A549 (cell line): Measurements from ENCODE around the gene PRR12. TPM values are rescaled to one million over a fixed set of nuclear protein-coding genes. Genes with fewer than 3 reads are reported as not detected.
A peak's percentile ranks its signal among the peaks of the same experiment; 100 is the strongest.

Source experiments
- ATAC-seq, 2 experiments: fragments of 200-7000 bp in 1 of 2; fragments of >200 bp in 1 of 2; cut with Nextera tagmentation in 1 of 2; cut with Tn5 transposase in 1 of 2; 3 replicates each; pipeline versions ENCODE4 v1.8.0 to v1.9.1; 2018 to 2020; ENCODE audit warnings: mild to moderate bottlenecking in 1 of 2, moderate library complexity in 1 of 2
- CTCF ChIA-PET: fragments of 300-600 bp; sonication (Branson Sonifier 250); formaldehyde crosslinking; extraction: SDS; loops from one replicate; lab custom pipeline; 2021; ENCODE audit warnings: antibody characterized with exemption, inconsistent platforms; lab: Yijun Ruan, JAX
- POLR2A ChIA-PET: fragments of 350-600 bp; formaldehyde crosslinking; extraction: SDS; loops from one replicate; lab custom pipeline; 2021; ENCODE audit warnings: antibody characterized with exemption, inconsistent platforms; lab: Yijun Ruan, JAX
- DNase-seq, 2 experiments: peaks; one replicate each; pipeline versions ENCODE4 v3.0.0 to v3.0.0-alpha.2; 2011 to 2016; ENCODE audit warnings: low read depth in 1 of 2, low spot score in 1 of 2
- FAIRE-seq: peaks from 2 replicates; lab custom pipeline; 2011; peaks lifted over from hg19 to GRCh38; lab: Jason Lieb, UNC
- H3K27ac ChIP-seq, 2 experiments: fragments of >200 bp; sonication (Bioruptor Twin); formaldehyde crosslinking; 3 replicates each; pipeline ENCODE4 v1.5.1; 2016 to 2017
- H3K4me1 ChIP-seq: fragments of >200 bp; sonication (Bioruptor Twin); formaldehyde crosslinking; 3 replicates; pipeline ENCODE4 v1.6.1; 2016
- H3K4me2 ChIP-seq: fragments of >200 bp; sonication (Bioruptor Twin); formaldehyde crosslinking; 3 replicates; pipeline ENCODE4 v1.6.1; 2016
- H3K4me3 ChIP-seq: fragments of >200 bp; sonication (Bioruptor Twin); formaldehyde crosslinking; 3 replicates; pipeline ENCODE4 v1.5.1; 2016
- H3K9me3 ChIP-seq: fragments of >200 bp; sonication (Bioruptor Twin); formaldehyde crosslinking; 3 replicates; pipeline ENCODE4 v1.6.1; 2016
- CBX2 ChIP-seq: fragments of 200-600 bp; sonication (generic); IDR thresholded peaks from 2 replicates; pipeline ENCODE4 v1.6.1; 2016; ENCODE audit warnings: low read depth, mild to moderate bottlenecking, borderline replicate concordance
- CHD2 ChIP-seq: fragments of 150-350 bp; IDR thresholded peaks from 2 replicates; pipeline ENCODE4 v1.6.1; 2014; ENCODE audit warnings: low read length; ENCODE audit not compliant: partially characterized antibody
- EP300 ChIP-seq, 2 experiments: fragments of >200 bp; sonication (Bioruptor Twin); formaldehyde crosslinking; IDR thresholded peaks; 2 replicates in 1 of 2; 3 replicates in 1 of 2; pipeline ENCODE4 v1.6.1; 2016 to 2017
- ESRRA ChIP-seq: fragments of 150-350 bp; IDR thresholded peaks from 2 replicates; pipeline ENCODE4 v1.6.1; 2014; ENCODE audit warnings: mild to moderate bottlenecking, low read length, borderline replicate concordance
- FOSL2 ChIP-seq, 2 experiments: fragments of 450-650 bp in 1 of 2; fragments of >200 bp in 1 of 2; sonication (Bioruptor Twin) in 1 of 2; formaldehyde crosslinking; IDR thresholded peaks; 2 replicates each; pipeline versions ENCODE4 v1.5.0 to v1.6.1; 2016 to 2020; ENCODE audit warnings: mild to moderate bottlenecking in 1 of 2, moderate library complexity in 1 of 2
- FOXS1 ChIP-seq: fragments of 250-450 bp; sonication (Bioruptor Pico); IDR thresholded peaks from 2 replicates; pipeline ENCODE4 v1.5.0; 2020; ENCODE audit warnings: mild to moderate bottlenecking, moderate library complexity
- HEYL ChIP-seq: fragments of 250-450 bp; sonication (Bioruptor Pico); IDR thresholded peaks from 2 replicates; pipeline ENCODE4 v1.8.0; 2021; ENCODE audit warnings: mild to moderate bottlenecking, moderate library complexity
- HOXB5 ChIP-seq: fragments of 250-450 bp; sonication (Bioruptor Pico); IDR thresholded peaks from 2 replicates; pipeline ENCODE4 v1.5.0; 2020; ENCODE audit warnings: mild to moderate bottlenecking, moderate library complexity
- JUN ChIP-seq, 2 experiments: fragments of >200 bp; sonication (Bioruptor Twin); formaldehyde crosslinking; IDR thresholded peaks; 2 replicates in 1 of 2; 3 replicates in 1 of 2; pipeline ENCODE4 v1.6.1; 2016 to 2017
- MAFK ChIP-seq: fragments of 450-650 bp; IDR thresholded peaks from 2 replicates; pipeline ENCODE4 v1.6.1; 2014; ENCODE audit not compliant: partially characterized antibody
- MAZ ChIP-seq: fragments of 150-350 bp; IDR thresholded peaks from 2 replicates; pipeline ENCODE4 v1.6.1; 2014; ENCODE audit warnings: antibody characterized with exemption, low read depth, low read length, borderline replicate concordance
- MYC ChIP-seq: IDR thresholded peaks from 2 replicates; pipeline ENCODE4 v1.6.1; 2012; ENCODE audit warnings: mild to moderate bottlenecking, inconsistent platforms, low read length, improper control_type of control experiment, borderline replicate concordance
- NFE2L2 ChIP-seq: fragments of 150-350 bp; conservative IDR thresholded peaks from 2 replicates; pipeline ENCODE4 v1.6.1; 2014; ENCODE audit warnings: low read length
- PHF8 ChIP-seq: fragments of 200-600 bp; sonication (generic); IDR thresholded peaks from 2 replicates; pipeline ENCODE4 v1.6.1; 2016; ENCODE audit warnings: low read depth, mild to moderate bottlenecking, antibody characterized with exemption, moderate library complexity, borderline replicate concordance
- POLR2AphosphoS2 ChIP-seq: conservative IDR thresholded peaks from 2 replicates; pipeline ENCODE4 v1.6.1; 2012; ENCODE audit warnings: low read length, improper control_type of control experiment, inconsistent platforms
- RARB ChIP-seq: fragments of 250-450 bp; sonication (Bioruptor Pico); IDR thresholded peaks from 2 replicates; pipeline ENCODE4 v1.8.0; 2021; ENCODE audit warnings: mild to moderate bottlenecking, moderate library complexity
- RNF2 ChIP-seq: fragments of 200-600 bp; sonication (generic); IDR thresholded peaks from 2 replicates; pipeline ENCODE4 v1.6.1; 2016; ENCODE audit warnings: low read depth, mild to moderate bottlenecking, antibody characterized with exemption, moderate library complexity, borderline replicate concordance
- ZC3H11A ChIP-seq: fragments of 450-650 bp; IDR thresholded peaks from 2 replicates; pipeline ENCODE4 v1.6.1; 2014; ENCODE audit warnings: antibody characterized with exemption, mild to moderate bottlenecking
- WGBS: methylation state at CpG from one replicate; pipeline ENCODE4 v1.1.6; 2017; ENCODE audit errors: missing lambda C conversion rate; 5-methylcytosine and 5-hydroxymethylcytosine counted together
- polyA plus RNA-seq, 4 experiments: library from polyadenylated mRNA; depleted of rRNA in 3 of 4; stranded (reverse); fragments of >200 nt; fragmentation: RNase III in 1 of 4; extraction: RNeasy Plus Mini Kit Qiagen cat#74134 plus additional on column Dnase treatment in 1 of 4; gene quantifications; 2 replicates in 3 of 4; 3 replicates in 1 of 4; pipeline ENCODE4 v1.2.3, GENCODE V29; 2011 to 2017
- TF ChIP-seq, protein P1 (sequence below): fragments of >200 bp; sonication (Bioruptor Twin); formaldehyde crosslinking; IDR thresholded peaks from 3 replicates; pipeline ENCODE4 v1.5.1; 2016
- TF ChIP-seq, protein P2 (sequence below): IDR thresholded peaks from 2 replicates; pipeline ENCODE4 v1.6.1; 2012
- TF ChIP-seq, protein P3 (sequence below): fragments of 450-650 bp; IDR thresholded peaks from 2 replicates; pipeline ENCODE4 v1.6.1; 2014; ENCODE audit warnings: antibody characterized with exemption
- TF ChIP-seq, protein P4 (sequence below): fragments of >200 bp; sonication (Bioruptor Twin); formaldehyde crosslinking; IDR thresholded peaks from 2 replicates; pipeline ENCODE4 v1.6.1; 2016

PRR12 gene
- polyA plus RNA-seq, 2 of the 4 experiments (the other 2 are of a cell fraction) = 0.78 to 15.6 TPM

DNA sequence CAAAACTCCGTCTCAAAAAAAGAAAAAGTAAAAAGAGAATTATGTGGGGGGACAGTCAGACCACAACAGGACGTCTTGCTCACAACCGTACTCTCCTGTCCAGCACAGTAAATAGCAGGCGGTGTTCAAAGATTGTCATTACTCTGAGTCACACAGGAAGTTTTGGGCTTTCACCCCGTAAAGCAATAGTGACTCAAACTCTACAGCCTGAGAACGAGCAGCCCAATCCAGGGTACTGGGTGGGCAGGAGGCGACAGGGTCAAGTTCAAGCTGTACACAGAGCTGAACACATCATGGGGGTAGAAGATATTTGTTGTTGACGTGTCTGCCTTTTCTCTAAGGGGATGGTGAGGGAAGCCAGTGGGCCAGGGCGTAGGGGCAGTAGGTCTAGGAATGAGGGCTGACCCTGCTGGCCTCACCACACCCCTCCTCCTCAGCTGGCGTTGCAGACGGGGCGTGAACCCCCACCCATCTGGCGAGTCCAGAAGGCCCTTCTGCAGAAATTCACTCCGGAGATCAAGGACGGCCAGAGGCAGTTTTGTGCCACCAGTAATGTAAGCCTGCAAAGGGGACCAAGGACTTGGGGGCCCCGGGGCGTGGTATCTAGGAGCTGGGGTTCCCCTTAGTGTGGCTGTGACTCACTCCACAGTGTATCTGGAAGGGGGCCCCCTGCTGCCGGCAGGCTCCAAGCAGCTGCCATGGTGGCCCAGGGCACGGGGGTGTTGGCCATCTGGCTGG is 23.3 kb downstream of the PRR12 start:
- peak; percentile 71 to 78 for DNase-seq
- peaks cover 34% of the 10 kb centered on the region for H3K4me1 ChIP-seq
- CTCF ChIA-PET = interaction anchor here (0.8 to 3.9 kb wide), 7 partner anchors 11 to 59 kb away, joined by 3 to 11 read pairs (median 4); no protein-coding TSS in a partner anchor
- no peak for TF ChIP-seq CBX2
- 0 out of 2 replicates have a peak, but pooled peaks have one; percentile 15 for TF ChIP-seq NFE2L2
- TF ChIP-seq, protein P1, sequence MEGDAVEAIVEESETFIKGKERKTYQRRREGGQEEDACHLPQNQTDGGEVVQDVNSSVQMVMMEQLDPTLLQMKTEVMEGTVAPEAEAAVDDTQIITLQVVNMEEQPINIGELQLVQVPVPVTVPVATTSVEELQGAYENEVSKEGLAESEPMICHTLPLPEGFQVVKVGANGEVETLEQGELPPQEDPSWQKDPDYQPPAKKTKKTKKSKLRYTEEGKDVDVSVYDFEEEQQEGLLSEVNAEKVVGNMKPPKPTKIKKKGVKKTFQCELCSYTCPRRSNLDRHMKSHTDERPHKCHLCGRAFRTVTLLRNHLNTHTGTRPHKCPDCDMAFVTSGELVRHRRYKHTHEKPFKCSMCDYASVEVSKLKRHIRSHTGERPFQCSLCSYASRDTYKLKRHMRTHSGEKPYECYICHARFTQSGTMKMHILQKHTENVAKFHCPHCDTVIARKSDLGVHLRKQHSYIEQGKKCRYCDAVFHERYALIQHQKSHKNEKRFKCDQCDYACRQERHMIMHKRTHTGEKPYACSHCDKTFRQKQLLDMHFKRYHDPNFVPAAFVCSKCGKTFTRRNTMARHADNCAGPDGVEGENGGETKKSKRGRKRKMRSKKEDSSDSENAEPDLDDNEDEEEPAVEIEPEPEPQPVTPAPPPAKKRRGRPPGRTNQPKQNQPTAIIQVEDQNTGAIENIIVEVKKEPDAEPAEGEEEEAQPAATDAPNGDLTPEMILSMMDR = peak; percentile 17; the same call in 1 of the 3 replicates
- TF ChIP-seq FOSL2 (IDR thresholded peaks at IDR 0.05) = peak; percentile 67
- TF ChIP-seq FOSL2 (CRISPR knock-in tag; IDR thresholded peaks at IDR 0.05) = peak; percentile 80
- TF ChIP-seq, protein P2, sequence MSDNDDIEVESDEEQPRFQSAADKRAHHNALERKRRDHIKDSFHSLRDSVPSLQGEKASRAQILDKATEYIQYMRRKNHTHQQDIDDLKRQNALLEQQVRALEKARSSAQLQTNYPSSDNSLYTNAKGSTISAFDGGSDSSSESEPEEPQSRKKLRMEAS = 0 out of 2 replicates have a peak, but pooled peaks have one; percentile 10
- no peak for TF ChIP-seq MAZ
- TF ChIP-seq ESRRA = 0 out of 2 replicates have a peak, but pooled peaks have one; percentile 2
- TF ChIP-seq, all 56 proteins: peak for 5
- Histone ChIP-seq H3K27ac (peak overlapping the region; percentile 65 to 84; a peak in 5 of 6 replicates), H3K4me2 (peak overlapping the region; percentile 72), H3K4me3 (no peak overlapping the region), H3K9me3 (no peaks in the 10 kb centered on the region)
- POLR2A ChIA-PET = interaction anchor here (0.9 to 1.8 kb wide), 2 partner anchors 26 to 28 kb away, joined by 3 to 5 read pairs; partner anchors contain the start of gene SCAF1
- FAIRE-seq = peak; percentile 65
- peak; percentile 85 to 89 for ATAC-seq
- 35% methylated on average over 18 of the region's 19 CpGs for WGBS

DNA sequence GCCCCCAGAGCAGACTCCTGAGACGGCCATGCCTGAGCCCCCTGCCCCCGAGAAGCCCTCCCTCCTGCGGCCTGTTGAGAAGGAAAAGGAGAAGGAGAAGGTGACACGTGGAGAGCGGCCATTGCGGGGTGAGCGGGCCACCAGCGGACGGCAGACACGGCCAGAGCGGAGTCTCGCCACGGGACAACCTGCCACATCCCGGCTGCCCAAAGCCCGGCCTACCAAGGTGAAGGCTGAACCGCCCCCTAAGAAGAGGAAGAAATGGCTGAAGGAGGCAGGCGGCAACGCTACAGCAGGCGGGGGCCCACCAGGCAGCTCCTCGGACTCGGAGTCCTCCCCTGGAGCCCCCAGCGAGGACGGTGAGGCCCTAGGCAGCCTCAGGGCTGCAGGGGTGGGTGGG is 24.9 kb downstream of the PRR12 start:
- no peak overlapping the region for H3K4me3 ChIP-seq
- H3K9me3 ChIP-seq = no peaks in the 10 kb centered on the region
- POLR2A ChIA-PET = no interaction called here
- DNase-seq (no peak), FAIRE-seq (no peak)
- no peak for TF ChIP-seq FOXS1 (CRISPR knock-in tag)
- TF ChIP-seq RNF2 = no peak
- TF ChIP-seq HEYL (CRISPR knock-in tag) = no peak
- no peak for TF ChIP-seq MAFK
- TF ChIP-seq ZC3H11A = no peak
- no peak for TF ChIP-seq FOSL2 (IDR thresholded peaks at IDR 0.05)
- no peak for TF ChIP-seq FOSL2 (CRISPR knock-in tag; IDR thresholded peaks at IDR 0.05)
- TF ChIP-seq POLR2AphosphoS2 = no peak
- TF ChIP-seq CHD2 = no peak
- no peak for TF ChIP-seq JUN (IDR thresholded peaks at IDR 0.05)
- no peak for TF ChIP-seq RARB
- TF ChIP-seq, protein P3, sequence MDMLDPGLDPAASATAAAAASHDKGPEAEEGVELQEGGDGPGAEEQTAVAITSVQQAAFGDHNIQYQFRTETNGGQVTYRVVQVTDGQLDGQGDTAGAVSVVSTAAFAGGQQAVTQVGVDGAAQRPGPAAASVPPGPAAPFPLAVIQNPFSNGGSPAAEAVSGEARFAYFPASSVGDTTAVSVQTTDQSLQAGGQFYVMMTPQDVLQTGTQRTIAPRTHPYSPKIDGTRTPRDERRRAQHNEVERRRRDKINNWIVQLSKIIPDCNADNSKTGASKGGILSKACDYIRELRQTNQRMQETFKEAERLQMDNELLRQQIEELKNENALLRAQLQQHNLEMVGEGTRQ = no peak
- no peak for TF ChIP-seq MYC
- TF ChIP-seq PHF8 = no peak
- TF ChIP-seq, protein P4, sequence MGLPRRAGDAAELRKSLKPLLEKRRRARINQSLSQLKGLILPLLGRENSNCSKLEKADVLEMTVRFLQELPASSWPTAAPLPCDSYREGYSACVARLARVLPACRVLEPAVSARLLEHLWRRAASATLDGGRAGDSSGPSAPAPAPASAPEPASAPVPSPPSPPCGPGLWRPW = no peak
- no peak for TF ChIP-seq EP300 (IDR thresholded peaks at IDR 0.05)
- TF ChIP-seq HOXB5 (CRISPR knock-in tag) = no peak
- no peak for TF ChIP-seq CBX2
- TF ChIP-seq, all 56 proteins: peak for 0
- WGBS = 96% methylated on average over 21 of the region's 23 CpGs
- Histone ChIP-seq H3K4me2 (no peak overlapping the region), H3K27ac (peak overlapping the region in 1 of 2 experiments; percentile 84; a peak in 3 of 6 replicates), H3K4me1 (peaks cover 34% of the 10 kb centered on the region)
- no peak for ATAC-seq
- CTCF ChIA-PET = interaction anchor here (1.0 to 3.9 kb wide), 4 partner anchors 10 to 56 kb away, joined by 4 to 15 read pairs (median 10); no protein-coding TSS in a partner anchor
